ENCODE measurements around the gene LMBR1L. TPM values are rescaled to one million over a fixed set of nuclear protein-coding genes. Genes with fewer than 3 reads are reported as not detected.

The LMBR1L gene
- total and polyA plus RNA-seq, 2 of the 13 experiments (the other 11 are each of a cell fraction or from before 2014, with no cell fraction given), result 12.2 to 65.9 TPM

DNA sequence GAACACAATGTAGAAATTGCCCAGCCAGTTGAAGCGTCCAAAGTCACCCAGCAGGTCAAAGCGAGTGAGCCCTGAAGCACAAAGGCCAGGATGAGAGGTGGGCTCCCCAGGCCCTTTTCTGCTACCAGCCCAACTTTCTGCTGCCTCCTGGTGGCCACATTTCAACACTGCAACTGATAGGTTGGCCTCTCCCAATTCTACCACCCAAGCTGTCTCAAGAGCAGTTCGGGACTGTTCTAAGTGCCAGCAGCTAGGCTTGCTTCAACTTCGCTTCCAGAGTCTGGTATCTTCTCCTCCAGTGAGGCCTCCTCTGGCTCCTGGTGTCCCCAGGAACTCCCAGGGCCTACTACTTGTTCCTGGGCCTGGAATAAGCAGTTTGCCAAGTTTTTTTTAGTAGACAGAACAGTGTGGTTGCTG is 12.6 kb downstream of the LMBR1L start (continued):
- TF ChIP-seq, protein P1, sequence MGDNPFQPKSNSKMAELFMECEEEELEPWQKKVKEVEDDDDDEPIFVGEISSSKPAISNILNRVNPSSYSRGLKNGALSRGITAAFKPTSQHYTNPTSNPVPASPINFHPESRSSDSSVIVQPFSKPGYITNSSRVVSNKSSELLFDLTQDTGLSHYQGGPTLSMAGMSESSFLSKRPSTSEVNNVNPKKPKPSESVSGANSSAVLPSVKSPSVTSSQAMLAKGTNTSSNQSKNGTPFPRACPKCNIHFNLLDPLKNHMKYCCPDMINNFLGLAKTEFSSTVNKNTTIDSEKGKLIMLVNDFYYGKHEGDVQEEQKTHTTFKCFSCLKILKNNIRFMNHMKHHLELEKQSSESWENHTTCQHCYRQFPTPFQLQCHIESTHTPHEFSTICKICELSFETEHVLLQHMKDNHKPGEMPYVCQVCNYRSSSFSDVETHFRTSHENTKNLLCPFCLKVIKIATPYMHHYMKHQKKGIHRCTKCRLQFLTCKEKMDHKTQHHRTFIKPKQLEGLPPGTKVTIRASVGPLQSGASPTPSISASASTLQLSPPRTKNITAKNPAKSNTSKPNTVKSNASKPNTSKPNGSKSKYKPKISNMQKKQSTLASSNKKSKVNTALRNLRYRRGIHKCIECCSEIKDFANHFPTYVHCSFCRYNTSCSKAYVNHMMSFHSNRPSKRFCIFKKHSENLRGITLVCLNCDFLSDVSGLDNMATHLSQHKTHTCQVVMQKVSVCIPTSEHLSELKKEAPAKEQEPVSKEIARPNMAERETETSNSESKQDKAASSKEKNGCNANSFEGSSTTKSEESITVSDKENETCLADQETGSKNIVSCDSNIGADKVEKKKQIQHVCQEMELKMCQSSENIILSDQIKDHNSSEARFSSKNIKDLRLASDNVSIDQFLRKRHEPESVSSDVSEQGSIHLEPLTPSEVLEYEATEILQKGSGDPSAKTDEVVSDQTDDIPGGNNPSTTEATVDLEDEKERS (CRISPR knock-in tag; IDR thresholded peaks at IDR 0.05), result no peak
- no peak for TF ChIP-seq NFE2L1 (CRISPR knock-in tag; IDR thresholded peaks at IDR 0.05; ENCODE audit: borderline replicate concordance)
- TF ChIP-seq, protein P2, sequence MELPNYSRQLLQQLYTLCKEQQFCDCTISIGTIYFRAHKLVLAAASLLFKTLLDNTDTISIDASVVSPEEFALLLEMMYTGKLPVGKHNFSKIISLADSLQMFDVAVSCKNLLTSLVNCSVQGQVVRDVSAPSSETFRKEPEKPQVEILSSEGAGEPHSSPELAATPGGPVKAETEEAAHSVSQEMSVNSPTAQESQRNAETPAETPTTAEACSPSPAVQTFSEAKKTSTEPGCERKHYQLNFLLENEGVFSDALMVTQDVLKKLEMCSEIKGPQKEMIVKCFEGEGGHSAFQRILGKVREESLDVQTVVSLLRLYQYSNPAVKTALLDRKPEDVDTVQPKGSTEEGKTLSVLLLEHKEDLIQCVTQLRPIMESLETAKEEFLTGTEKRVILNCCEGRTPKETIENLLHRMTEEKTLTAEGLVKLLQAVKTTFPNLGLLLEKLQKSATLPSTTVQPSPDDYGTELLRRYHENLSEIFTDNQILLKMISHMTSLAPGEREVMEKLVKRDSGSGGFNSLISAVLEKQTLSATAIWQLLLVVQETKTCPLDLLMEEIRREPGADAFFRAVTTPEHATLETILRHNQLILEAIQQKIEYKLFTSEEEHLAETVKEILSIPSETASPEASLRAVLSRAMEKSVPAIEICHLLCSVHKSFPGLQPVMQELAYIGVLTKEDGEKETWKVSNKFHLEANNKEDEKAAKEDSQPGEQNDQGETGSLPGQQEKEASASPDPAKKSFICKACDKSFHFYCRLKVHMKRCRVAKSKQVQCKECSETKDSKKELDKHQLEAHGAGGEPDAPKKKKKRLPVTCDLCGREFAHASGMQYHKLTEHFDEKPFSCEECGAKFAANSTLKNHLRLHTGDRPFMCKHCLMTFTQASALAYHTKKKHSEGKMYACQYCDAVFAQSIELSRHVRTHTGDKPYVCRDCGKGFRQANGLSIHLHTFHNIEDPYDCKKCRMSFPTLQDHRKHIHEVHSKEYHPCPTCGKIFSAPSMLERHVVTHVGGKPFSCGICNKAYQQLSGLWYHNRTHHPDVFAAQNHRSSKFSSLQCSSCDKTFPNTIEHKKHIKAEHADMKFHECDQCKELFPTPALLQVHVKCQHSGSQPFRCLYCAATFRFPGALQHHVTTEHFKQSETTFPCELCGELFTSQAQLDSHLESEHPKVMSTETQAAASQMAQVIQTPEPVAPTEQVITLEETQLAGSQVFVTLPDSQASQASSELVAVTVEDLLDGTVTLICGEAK (IDR thresholded peaks at IDR 0.05), result no peak
- TF ChIP-seq, protein P2 (CRISPR knock-in tag; IDR thresholded peaks at IDR 0.05), result no peak
- no peak for TF ChIP-seq ZNF546 (CRISPR knock-in tag; conservative IDR thresholded peaks at IDR 0.05)
- TF ChIP-seq, protein P3, sequence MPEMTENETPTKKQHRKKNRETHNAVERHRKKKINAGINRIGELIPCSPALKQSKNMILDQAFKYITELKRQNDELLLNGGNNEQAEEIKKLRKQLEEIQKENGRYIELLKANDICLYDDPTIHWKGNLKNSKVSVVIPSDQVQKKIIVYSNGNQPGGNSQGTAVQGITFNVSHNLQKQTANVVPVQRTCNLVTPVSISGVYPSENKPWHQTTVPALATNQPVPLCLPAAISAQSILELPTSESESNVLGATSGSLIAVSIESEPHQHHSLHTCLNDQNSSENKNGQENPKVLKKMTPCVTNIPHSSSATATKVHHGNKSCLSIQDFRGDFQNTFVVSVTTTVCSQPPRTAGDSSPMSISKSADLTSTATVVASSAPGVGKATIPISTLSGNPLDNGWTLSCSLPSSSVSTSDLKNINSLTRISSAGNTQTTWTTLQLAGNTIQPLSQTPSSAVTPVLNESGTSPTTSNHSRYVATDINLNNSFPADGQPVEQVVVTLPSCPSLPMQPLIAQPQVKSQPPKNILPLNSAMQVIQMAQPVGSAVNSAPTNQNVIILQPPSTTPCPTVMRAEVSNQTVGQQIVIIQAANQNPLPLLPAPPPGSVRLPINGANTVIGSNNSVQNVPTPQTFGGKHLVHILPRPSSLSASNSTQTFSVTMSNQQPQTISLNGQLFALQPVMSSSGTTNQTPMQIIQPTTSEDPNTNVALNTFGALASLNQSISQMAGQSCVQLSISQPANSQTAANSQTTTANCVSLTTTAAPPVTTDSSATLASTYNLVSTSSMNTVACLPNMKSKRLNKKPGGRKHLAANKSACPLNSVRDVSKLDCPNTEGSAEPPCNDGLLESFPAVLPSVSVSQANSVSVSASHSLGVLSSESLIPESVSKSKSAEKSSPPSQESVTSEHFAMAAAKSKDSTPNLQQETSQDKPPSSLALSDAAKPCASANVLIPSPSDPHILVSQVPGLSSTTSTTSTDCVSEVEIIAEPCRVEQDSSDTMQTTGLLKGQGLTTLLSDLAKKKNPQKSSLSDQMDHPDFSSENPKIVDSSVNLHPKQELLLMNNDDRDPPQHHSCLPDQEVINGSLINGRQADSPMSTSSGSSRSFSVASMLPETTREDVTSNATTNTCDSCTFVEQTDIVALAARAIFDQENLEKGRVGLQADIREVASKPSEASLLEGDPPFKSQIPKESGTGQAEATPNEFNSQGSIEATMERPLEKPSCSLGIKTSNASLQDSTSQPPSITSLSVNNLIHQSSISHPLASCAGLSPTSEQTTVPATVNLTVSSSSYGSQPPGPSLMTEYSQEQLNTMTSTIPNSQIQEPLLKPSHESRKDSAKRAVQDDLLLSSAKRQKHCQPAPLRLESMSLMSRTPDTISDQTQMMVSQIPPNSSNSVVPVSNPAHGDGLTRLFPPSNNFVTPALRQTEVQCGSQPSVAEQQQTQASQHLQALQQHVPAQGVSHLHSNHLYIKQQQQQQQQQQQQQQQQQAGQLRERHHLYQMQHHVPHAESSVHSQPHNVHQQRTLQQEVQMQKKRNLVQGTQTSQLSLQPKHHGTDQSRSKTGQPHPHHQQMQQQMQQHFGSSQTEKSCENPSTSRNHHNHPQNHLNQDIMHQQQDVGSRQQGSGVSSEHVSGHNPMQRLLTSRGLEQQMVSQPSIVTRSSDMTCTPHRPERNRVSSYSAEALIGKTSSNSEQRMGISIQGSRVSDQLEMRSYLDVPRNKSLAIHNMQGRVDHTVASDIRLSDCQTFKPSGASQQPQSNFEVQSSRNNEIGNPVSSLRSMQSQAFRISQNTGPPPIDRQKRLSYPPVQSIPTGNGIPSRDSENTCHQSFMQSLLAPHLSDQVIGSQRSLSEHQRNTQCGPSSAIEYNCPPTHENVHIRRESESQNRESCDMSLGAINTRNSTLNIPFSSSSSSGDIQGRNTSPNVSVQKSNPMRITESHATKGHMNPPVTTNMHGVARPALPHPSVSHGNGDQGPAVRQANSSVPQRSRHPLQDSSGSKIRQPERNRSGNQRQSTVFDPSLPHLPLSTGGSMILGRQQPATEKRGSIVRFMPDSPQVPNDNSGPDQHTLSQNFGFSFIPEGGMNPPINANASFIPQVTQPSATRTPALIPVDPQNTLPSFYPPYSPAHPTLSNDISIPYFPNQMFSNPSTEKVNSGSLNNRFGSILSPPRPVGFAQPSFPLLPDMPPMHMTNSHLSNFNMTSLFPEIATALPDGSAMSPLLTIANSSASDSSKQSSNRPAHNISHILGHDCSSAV (CRISPR knock-in tag; IDR thresholded peaks at IDR 0.05; ENCODE audit: borderline replicate concordance), result no peak
- TF ChIP-seq DPF2 (CRISPR knock-in tag; IDR thresholded peaks at IDR 0.05; ENCODE audit: borderline replicate concordance, low read depth), result no peak
- no peak for TF ChIP-seq IKZF1 (IDR thresholded peaks at IDR 0.05)
- TF ChIP-seq MBD4 (IDR thresholded peaks at IDR 0.05; ENCODE audit: borderline replicate concordance, low read length), result no peak
